PFSK-1 (cell line): ENCODE data around the gene TSEN2.

ENCODE experiments used
- POLR2AphosphoS5 ChIP-seq: IDR thresholded peaks from 2 replicates; pipeline ENCODE4 v1.6.1; 2012; ENCODE audit warnings: low read depth, mild to moderate bottlenecking, control low read depth, low read length, moderate library complexity
- REST ChIP-seq, 2 experiments: IDR thresholded peaks; 2 replicates each; pipeline versions ENCODE4 v1.6.1 to v1.8.0; 2011 to 2012; ENCODE audit warnings: low read depth in 2 of 2, low read length in 2 of 2, control low read depth in 1 of 2, inconsistent platforms in 1 of 2, mild to moderate bottlenecking in 1 of 2, moderate library complexity in 1 of 2; ENCODE audit not compliant: insufficient read depth in 1 of 2
- SIN3A ChIP-seq: IDR thresholded peaks from 2 replicates; pipeline ENCODE4 v1.6.1; 2012; ENCODE audit warnings: mild to moderate bottlenecking, low read length, moderate library complexity, borderline replicate concordance; ENCODE audit not compliant: insufficient read depth
- TAF1 ChIP-seq: IDR thresholded peaks from 2 replicates; pipeline ENCODE4 v1.6.1; 2012; ENCODE audit warnings: low read length, control low read depth, borderline replicate concordance; ENCODE audit not compliant: insufficient read depth

- no peak for TF ChIP-seq TAF1
- TF ChIP-seq POLR2AphosphoS5: no peak
- no peak for TF ChIP-seq SIN3A
- no peak for TF ChIP-seq REST (IDR thresholded peaks at IDR 0.05; ENCODE audit: insufficient read depth in 1 of 2, low read depth in 2 of 2, low read length in 2 of 2)
Observed at GRCh38 chr3:12506201-12506709, 22.0 kb downstream of the TSEN2 start.
